Cardiac fibroblast (primary cell): Measurements from ENCODE around the gene CYYR1.

Source experiments
- DNase-seq, 2 donors: peaks; one replicate each; pipeline versions ENCODE4 v3.0.0 to v3.0.0-alpha.2; 2010; ENCODE audit warnings: low read depth in 2 of 2
- H3K4me3 ChIP-seq, 2 donors: replicated peaks in 1 of 2; 1 replicate in 1 of 2; 2 replicates in 1 of 2; pipeline ENCODE4 v1.5.1; 2011; ENCODE audit warnings: low read depth in 2 of 2, low read length in 2 of 2, mild to moderate bottlenecking in 2 of 2, moderate library complexity in 1 of 2
- CTCF ChIP-seq: IDR thresholded peaks from one replicate; pipeline ENCODE4 v1.5.1; 2011; ENCODE audit warnings: low read depth, mild to moderate bottlenecking, low read length, inconsistent platforms

CYYR1 gene

GRCh38 chr21:26540651-26541050 lies 32.4 kb downstream of the CYYR1 start:
- H3K4me3 ChIP-seq, result no peak overlapping the region
- no peak for TF ChIP-seq CTCF
- no peak for DNase-seq

- H3K4me3 ChIP-seq, result no peak overlapping the region
- no peak for DNase-seq
- no peak for TF ChIP-seq CTCF
Measured at GRCh38 chr21:26539566-26539965, 33.5 kb downstream of the CYYR1 start.

GRCh38 chr21:26534517-26534916 lies 38.6 kb downstream of the CYYR1 start:
- H3K4me3 ChIP-seq, result no peak overlapping the region
- no peak for DNase-seq
- TF ChIP-seq CTCF, result no peak

GRCh38 chr21:26532208-26532607 lies 40.9 kb downstream of the CYYR1 start:
- DNase-seq, result no peak
- no peak for TF ChIP-seq CTCF
- no peak overlapping the region for H3K4me3 ChIP-seq

- DNase-seq, result no peak
- TF ChIP-seq CTCF, result no peak
Measured at GRCh38 chr21:26529526-26529925, 43.6 kb downstream of the CYYR1 start.

GRCh38 chr21:26528882-26529281 lies 44.2 kb downstream of the CYYR1 start:
- H3K4me3 ChIP-seq, result no peak overlapping the region
- DNase-seq, result no peak
- no peak for TF ChIP-seq CTCF

More at GRCh38 chr21:26529526-26529925, 43.6 kb downstream of the CYYR1 start:
- no peak overlapping the region for H3K4me3 ChIP-seq

- no peak for DNase-seq
- TF ChIP-seq CTCF, result no peak
- no peak overlapping the region for H3K4me3 ChIP-seq
Measured at GRCh38 chr21:26522704-26523103, 50.4 kb downstream of the CYYR1 start.
